Measurements from ENCODE around the gene SEBOX.

GRCh38 chr17:28317099-28317965, 47.7 kb downstream of the SEBOX start:
- no peak for TF ChIP-seq CTCF (IDR thresholded peaks at IDR 0.05)
- TF ChIP-seq POLR2A (IDR thresholded peaks at IDR 0.05): no peak

Data from testis (tissue), 2 donors.